Panc1 (cell line): ENCODE results near the gene MAPKBP1. TPM values are rescaled to one million over a fixed set of nuclear protein-coding genes. Genes with fewer than 3 reads are reported as not detected.

ENCODE experiments used
- ATAC-seq: fragments of 200-7000 bp; cut with Tn5 transposase; 2 replicates; pipeline ENCODE4 v1.9.1; 2020; ENCODE audit warnings: mild to moderate bottlenecking, moderate library complexity
- BruUV-seq: library from RNA; stranded (reverse); fragments of 400-500 nt; replicated peaks from 2 replicates; lab custom pipeline; 2021; lab: Mats Ljungman, UMichigan
- CTCF ChIA-PET: fragments of 300-600 bp; sonication (Branson Sonifier 250); formaldehyde crosslinking; loops from one replicate; lab custom pipeline; 2022; ENCODE audit warnings: antibody characterized with exemption; lab: Charles Lee
- POLR2A ChIA-PET: fragments of 300-600 bp; sonication (Branson Sonifier 250); formaldehyde crosslinking; loops from one replicate; lab custom pipeline; 2022; ENCODE audit warnings: antibody characterized with exemption; lab: Charles Lee
- DNase-seq: peaks from one replicate; pipeline ENCODE4 v3.0.0-alpha.2; 2010; ENCODE audit warnings: low read depth, low spot score
- H3K27ac ChIP-seq: 2 replicates; pipeline ENCODE4 v1.5.1; 2011; ENCODE audit warnings: mild to moderate bottlenecking, low read length, inconsistent platforms
- H3K27me3 ChIP-seq: fragments of 200-500 bp; sonication (Bioruptor generic); 2 replicates; pipeline ENCODE4 v1.6.0; 2014; ENCODE audit warnings: low read length, inconsistent platforms; ENCODE audit not compliant: control insufficient read depth, insufficient read depth
- H3K36me3 ChIP-seq: fragments of 200-500 bp; sonication (Bioruptor generic); 2 replicates; pipeline ENCODE4 v1.5.1; 2014; ENCODE audit warnings: inconsistent platforms, mild to moderate bottlenecking, low read length, moderate library complexity; ENCODE audit not compliant: control insufficient read depth, insufficient read depth
- H3K4me1 ChIP-seq: 2 replicates; pipeline ENCODE4 v1.5.1; 2011; ENCODE audit warnings: inconsistent platforms, mild to moderate bottlenecking, low read length, moderate library complexity; ENCODE audit not compliant: control insufficient read depth, insufficient read depth
- H3K4me3 ChIP-seq, 2 experiments: 2 replicates each; pipeline ENCODE4 v1.5.1; 2011 to 2012; ENCODE audit warnings: low read depth in 2 of 2, low read length in 2 of 2, mild to moderate bottlenecking in 2 of 2, inconsistent platforms in 1 of 2, moderate library complexity in 1 of 2
- H3K9me3 ChIP-seq: fragments of 200-500 bp; sonication (Bioruptor generic); 2 replicates; pipeline ENCODE4 v1.5.1; 2014; ENCODE audit warnings: low read depth, mild to moderate bottlenecking, inconsistent platforms, low read length, moderate library complexity; ENCODE audit not compliant: control insufficient read depth, insufficient read depth
- POLR2AphosphoS5 ChIP-seq: IDR thresholded peaks from 2 replicates; pipeline ENCODE4 v1.6.1; 2012; ENCODE audit warnings: mild to moderate bottlenecking, low read depth, low read length, moderate library complexity
- SIN3A ChIP-seq: IDR thresholded peaks from 2 replicates; pipeline ENCODE4 v1.6.1; 2012; ENCODE audit warnings: low read depth, mild to moderate bottlenecking, low read length, moderate library complexity, borderline replicate concordance; ENCODE audit not compliant: insufficient read depth
- TCF7L2 ChIP-seq: IDR thresholded peaks from 2 replicates; pipeline ENCODE4 v1.6.1; 2011; ENCODE audit warnings: mild to moderate bottlenecking, low read depth, low read length, inconsistent platforms
- in situ Hi-C: cut with HindIII; loops from 2 replicates; pipeline ENCODE4 v1.10.0; 2016; ENCODE audit warnings: low sequenced_read_pairs, low pct_unique_long_range_greater_than_20kb
- intact Hi-C: fragments of 100-400 bp; cut with micrococcal nuclease; formaldehyde crosslinking; loops from one replicate; pipeline ENCODE4 v1.10.0; 2022; ENCODE audit not compliant: unreplicated experiment
- total RNA-seq: library from RNA; stranded (reverse); gene quantifications from one replicate; pipeline ENCODE4 v1.2.1, GENCODE V29; 2021; ENCODE audit not compliant: unreplicated experiment
- TF ChIP-seq, protein P1 (sequence below), 2 experiments: IDR thresholded peaks; 2 replicates each; pipeline ENCODE4 v1.6.1; 2011 to 2012; ENCODE audit warnings: low read depth in 2 of 2, control low read depth in 1 of 2, low read length in 1 of 2, mild to moderate bottlenecking in 1 of 2, moderate library complexity in 1 of 2; ENCODE audit not compliant: insufficient read depth in 1 of 2
- TF ChIP-seq, protein P2 (sequence below): fragments of 450-650 bp; IDR thresholded peaks from 2 replicates; pipeline ENCODE4 v1.5.1; 2017; ENCODE audit warnings: mild to moderate bottlenecking

The MAPKBP1 gene
- total RNA-seq, 1 experiment from 2014 or later, result 38.4 TPM

DNA sequence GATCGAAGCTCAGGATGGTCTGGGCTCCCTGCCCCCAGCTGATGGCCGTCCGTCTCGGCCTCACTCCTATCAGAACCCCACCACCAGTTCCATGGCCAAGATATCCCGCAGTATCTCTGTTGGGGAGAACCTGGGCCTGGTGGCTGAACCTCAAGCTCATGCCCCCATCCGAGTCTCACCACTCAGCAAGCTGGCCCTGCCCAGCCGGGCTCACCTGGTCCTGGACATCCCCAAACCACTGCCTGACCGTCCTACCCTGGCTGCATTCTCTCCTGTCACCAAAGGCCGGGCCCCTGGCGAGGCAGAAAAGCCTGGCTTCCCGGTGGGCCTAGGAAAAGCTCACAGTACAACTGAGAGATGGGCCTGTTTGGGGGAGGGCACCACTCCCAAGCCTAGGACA is 49.2 kb downstream of the MAPKBP1 start:
- intact Hi-C loops, result no loop called here
- Histone ChIP-seq H3K4me3 (no peak overlapping the region), H3K36me3 (peaks cover 2% of the 10 kb centered on the region; the same call in 1 of the 2 replicates), H3K9me3 (no peaks in the 10 kb centered on the region), H3K27me3 (no peaks in the 10 kb centered on the region), H3K27ac (no peak overlapping the region), H3K4me1 (no peaks in the 10 kb centered on the region)
- TF ChIP-seq SIN3A, result no peak
- TF ChIP-seq, protein P1, sequence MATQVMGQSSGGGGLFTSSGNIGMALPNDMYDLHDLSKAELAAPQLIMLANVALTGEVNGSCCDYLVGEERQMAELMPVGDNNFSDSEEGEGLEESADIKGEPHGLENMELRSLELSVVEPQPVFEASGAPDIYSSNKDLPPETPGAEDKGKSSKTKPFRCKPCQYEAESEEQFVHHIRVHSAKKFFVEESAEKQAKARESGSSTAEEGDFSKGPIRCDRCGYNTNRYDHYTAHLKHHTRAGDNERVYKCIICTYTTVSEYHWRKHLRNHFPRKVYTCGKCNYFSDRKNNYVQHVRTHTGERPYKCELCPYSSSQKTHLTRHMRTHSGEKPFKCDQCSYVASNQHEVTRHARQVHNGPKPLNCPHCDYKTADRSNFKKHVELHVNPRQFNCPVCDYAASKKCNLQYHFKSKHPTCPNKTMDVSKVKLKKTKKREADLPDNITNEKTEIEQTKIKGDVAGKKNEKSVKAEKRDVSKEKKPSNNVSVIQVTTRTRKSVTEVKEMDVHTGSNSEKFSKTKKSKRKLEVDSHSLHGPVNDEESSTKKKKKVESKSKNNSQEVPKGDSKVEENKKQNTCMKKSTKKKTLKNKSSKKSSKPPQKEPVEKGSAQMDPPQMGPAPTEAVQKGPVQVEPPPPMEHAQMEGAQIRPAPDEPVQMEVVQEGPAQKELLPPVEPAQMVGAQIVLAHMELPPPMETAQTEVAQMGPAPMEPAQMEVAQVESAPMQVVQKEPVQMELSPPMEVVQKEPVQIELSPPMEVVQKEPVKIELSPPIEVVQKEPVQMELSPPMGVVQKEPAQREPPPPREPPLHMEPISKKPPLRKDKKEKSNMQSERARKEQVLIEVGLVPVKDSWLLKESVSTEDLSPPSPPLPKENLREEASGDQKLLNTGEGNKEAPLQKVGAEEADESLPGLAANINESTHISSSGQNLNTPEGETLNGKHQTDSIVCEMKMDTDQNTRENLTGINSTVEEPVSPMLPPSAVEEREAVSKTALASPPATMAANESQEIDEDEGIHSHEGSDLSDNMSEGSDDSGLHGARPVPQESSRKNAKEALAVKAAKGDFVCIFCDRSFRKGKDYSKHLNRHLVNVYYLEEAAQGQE (IDR thresholded peaks at IDR 0.05; ENCODE audit: insufficient read depth in 1 of 2, low read depth in 2 of 2, low read length in 1 of 2), result no peak
- no peak for TF ChIP-seq POLR2AphosphoS5
- TF ChIP-seq TCF7L2, result no peak
- TF ChIP-seq, protein P2, sequence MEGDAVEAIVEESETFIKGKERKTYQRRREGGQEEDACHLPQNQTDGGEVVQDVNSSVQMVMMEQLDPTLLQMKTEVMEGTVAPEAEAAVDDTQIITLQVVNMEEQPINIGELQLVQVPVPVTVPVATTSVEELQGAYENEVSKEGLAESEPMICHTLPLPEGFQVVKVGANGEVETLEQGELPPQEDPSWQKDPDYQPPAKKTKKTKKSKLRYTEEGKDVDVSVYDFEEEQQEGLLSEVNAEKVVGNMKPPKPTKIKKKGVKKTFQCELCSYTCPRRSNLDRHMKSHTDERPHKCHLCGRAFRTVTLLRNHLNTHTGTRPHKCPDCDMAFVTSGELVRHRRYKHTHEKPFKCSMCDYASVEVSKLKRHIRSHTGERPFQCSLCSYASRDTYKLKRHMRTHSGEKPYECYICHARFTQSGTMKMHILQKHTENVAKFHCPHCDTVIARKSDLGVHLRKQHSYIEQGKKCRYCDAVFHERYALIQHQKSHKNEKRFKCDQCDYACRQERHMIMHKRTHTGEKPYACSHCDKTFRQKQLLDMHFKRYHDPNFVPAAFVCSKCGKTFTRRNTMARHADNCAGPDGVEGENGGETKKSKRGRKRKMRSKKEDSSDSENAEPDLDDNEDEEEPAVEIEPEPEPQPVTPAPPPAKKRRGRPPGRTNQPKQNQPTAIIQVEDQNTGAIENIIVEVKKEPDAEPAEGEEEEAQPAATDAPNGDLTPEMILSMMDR, result no peak
- no TSS peak for BruUV-seq
- ChIA-PET POLR2A (interaction anchor here (0.6 kb wide), 1 partner anchor 163 kb away, joined by 3 read pairs; no protein-coding TSS in a partner anchor), CTCF (interaction anchor here (0.8 to 1.5 kb wide), 2 partner anchors 45 to 81 kb away, joined by 4 read pairs; no protein-coding TSS in a partner anchor)
- in situ Hi-C loops, result no loop called here
- no peak for ATAC-seq
- DNase-seq, result no peak

DNA sequence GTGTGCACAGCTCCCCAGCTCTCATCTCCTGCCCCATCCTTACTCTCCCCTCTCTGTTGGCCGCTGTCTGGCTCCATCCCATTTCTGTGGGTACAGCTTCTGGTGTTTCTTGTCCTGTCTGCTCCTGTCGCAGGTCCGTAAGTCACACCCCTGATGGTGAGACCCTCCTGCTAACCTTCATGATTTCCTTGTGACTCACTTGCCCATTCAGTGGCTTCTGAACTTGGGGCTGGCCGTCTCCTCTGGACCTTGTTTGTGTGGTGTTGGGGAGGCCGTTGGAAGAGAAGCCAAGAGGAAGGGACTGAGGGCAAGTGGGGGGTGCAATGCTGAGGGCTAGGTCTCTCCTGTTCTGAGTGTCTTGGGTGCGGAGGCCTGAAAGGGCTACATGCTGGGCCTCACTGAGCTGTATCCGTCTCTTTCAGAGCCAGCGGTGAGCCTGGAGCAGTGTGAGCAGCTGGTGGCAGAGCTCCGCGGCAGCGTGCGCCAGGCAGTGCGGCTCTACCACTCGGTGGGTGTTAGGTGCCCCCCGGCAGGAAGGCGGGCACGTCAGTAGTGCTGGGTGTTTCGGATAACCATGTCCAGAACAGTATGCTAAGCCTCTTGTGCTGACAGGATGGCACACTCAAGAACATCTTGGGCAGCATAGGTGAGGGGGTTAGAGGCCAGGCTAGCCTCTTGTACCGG is 49.9 kb downstream of the MAPKBP1 start:
- TF ChIP-seq, protein P2, result no peak
- TF ChIP-seq SIN3A (no peak), POLR2AphosphoS5 (no peak), TCF7L2 (no peak)
- TF ChIP-seq, protein P1 (IDR thresholded peaks at IDR 0.05; ENCODE audit: insufficient read depth in 1 of 2, low read depth in 2 of 2, low read length in 1 of 2), result no peak
- ChIA-PET CTCF (interaction anchor here (0.8 to 1.5 kb wide), 2 partner anchors 44 to 81 kb away, joined by 4 read pairs; no protein-coding TSS in a partner anchor), POLR2A (interaction anchor here (0.6 kb wide), 1 partner anchor 162 kb away, joined by 3 read pairs; no protein-coding TSS in a partner anchor)
- Histone ChIP-seq H3K27ac (no peak overlapping the region), H3K27me3 (no peaks in the 10 kb centered on the region), H3K36me3 (no peaks in the 10 kb centered on the region), H3K9me3 (no peaks in the 10 kb centered on the region), H3K4me1 (peaks cover 6% of the 10 kb centered on the region), H3K4me3 (no peak overlapping the region)
- in situ Hi-C loops, result no loop called here
- intact Hi-C loops, result no loop called here
- no peak for DNase-seq
- BruUV-seq, result no TSS peak
- ATAC-seq, result no peak
